Endothelial cell of umbilical vein (primary cell): Measurements from ENCODE around the gene FOCAD. TPM values are rescaled to one million over a fixed set of nuclear protein-coding genes. Genes with fewer than 3 reads are reported as not detected.

Source experiments
- BruUV-seq: library from RNA; stranded (reverse); fragments of 400-500 nt; replicated peaks from 2 replicates; lab custom pipeline; 2021; lab: Mats Ljungman, UMichigan
- CTCF ChIA-PET: fragments of 300-600, 350-600 bp; sonication (Branson Sonifier 250); formaldehyde crosslinking; loops from one replicate; lab custom pipeline; 2021; ENCODE audit warnings: antibody characterized with exemption, inconsistent platforms; lab: Charles Lee
- POLR2A ChIA-PET: fragments of 300-600, 350-600 bp; sonication (Branson Sonifier 250); formaldehyde crosslinking; loops from one replicate; lab custom pipeline; 2021; ENCODE audit warnings: antibody characterized with exemption, inconsistent platforms; lab: Charles Lee
- DNase-seq: peaks from one replicate; pipeline ENCODE4 v3.0.0-alpha.2; 2011; ENCODE audit warnings: low read depth, low spot score
- FAIRE-seq: peaks from 2 replicates; lab custom pipeline; 2011; peaks lifted over from hg19 to GRCh38; lab: Jason Lieb, UNC
- H2AFZ ChIP-seq: 2 replicates; pipeline ENCODE4 v1.6.0; 2012; ENCODE audit warnings: low read depth, low read length, control low read depth, inconsistent platforms
- H3K27ac ChIP-seq: 2 replicates; pipeline ENCODE4 v1.5.1; 2011; ENCODE audit warnings: low read depth, mild to moderate bottlenecking, control low read depth, low read length, moderate library complexity; ENCODE audit not compliant: insufficient read depth
- H3K27me3 ChIP-seq, 2 experiments: 2 replicates each; pipeline versions ENCODE4 v1.6.0 to v1.6.1; 2011; ENCODE audit warnings: low read length in 2 of 2, mixed read lengths in 1 of 2; ENCODE audit not compliant: control insufficient read depth in 2 of 2, insufficient read depth in 2 of 2
- H3K36me3 ChIP-seq, 2 experiments: 2 replicates in 1 of 2; 3 replicates in 1 of 2; pipeline ENCODE4 v1.5.1; 2011; ENCODE audit warnings: low read length in 2 of 2, mild to moderate bottlenecking in 1 of 2, moderate library complexity in 1 of 2; ENCODE audit not compliant: control insufficient read depth in 2 of 2, insufficient read depth in 2 of 2; ENCODE audit errors: extremely low read depth in 1 of 2
- H3K4me1 ChIP-seq: 3 replicates; pipeline ENCODE4 v1.5.1; 2011; ENCODE audit warnings: mild to moderate bottlenecking, low read length; ENCODE audit not compliant: control insufficient read depth, insufficient read depth; ENCODE audit errors: extremely low read depth
- H3K4me2 ChIP-seq: 2 replicates; pipeline ENCODE4 v1.6.1; 2011; ENCODE audit warnings: low read length, control low read depth, mixed read lengths; ENCODE audit not compliant: insufficient read depth
- H3K4me3 ChIP-seq, 3 experiments: fragments of 200-600 bp in 1 of 3; sonication (generic), shearing (Covaris generic) in 1 of 3; replicated peaks in 1 of 3; 2 replicates each; pipeline ENCODE4 v1.5.1; 2011 to 2016; ENCODE audit warnings: control low read depth in 3 of 3, low read length in 3 of 3, mild to moderate bottlenecking in 2 of 3, inconsistent platforms in 1 of 3, low read depth in 1 of 3, moderate library complexity in 1 of 3; ENCODE audit not compliant: insufficient read depth in 1 of 3
- H3K79me2 ChIP-seq: 2 replicates; pipeline ENCODE4 v1.6.0; 2012; ENCODE audit warnings: low read length, inconsistent platforms; ENCODE audit not compliant: control insufficient read depth, insufficient read depth
- H3K9ac ChIP-seq: replicated peaks from 2 replicates; pipeline ENCODE3; 2011; ENCODE audit warnings: low read length, control low read depth; ENCODE audit not compliant: insufficient read depth; ENCODE audit errors: extremely low read depth
- H3K9me1 ChIP-seq: replicated peaks from 3 replicates; pipeline ENCODE4 v1.6.0; 2011; ENCODE audit warnings: mild to moderate bottlenecking, low read length; ENCODE audit not compliant: control insufficient read depth, insufficient read depth; ENCODE audit errors: extremely low read depth
- H3K9me3 ChIP-seq: replicated peaks from 2 replicates; pipeline ENCODE4 v1.5.1; 2012; ENCODE audit warnings: low read length, inconsistent platforms; ENCODE audit not compliant: control insufficient read depth, insufficient read depth
- H4K20me1 ChIP-seq: replicated peaks from 2 replicates; pipeline ENCODE3; 2011; ENCODE audit warnings: mild to moderate bottlenecking, low read length; ENCODE audit not compliant: control insufficient read depth, insufficient read depth; ENCODE audit errors: extremely low read depth
- EZH2 ChIP-seq: IDR thresholded peaks from 2 replicates; pipeline ENCODE4 v1.6.1; 2012; ENCODE audit warnings: borderline replicate concordance, low read depth, mild to moderate bottlenecking, moderate library complexity, low read length, inconsistent platforms; ENCODE audit not compliant: severe bottlenecking
- GATA2 ChIP-seq: IDR thresholded peaks from 2 replicates; pipeline ENCODE4 v1.7.0; 2011; ENCODE audit warnings: low read depth, mild to moderate bottlenecking, moderate library complexity, mixed read lengths, low read length; ENCODE audit not compliant: insufficient read length, insufficient read depth
- MYC ChIP-seq: IDR thresholded peaks from one replicate; pipeline ENCODE4 v1.6.1; 2011; ENCODE audit warnings: mild to moderate bottlenecking, low read depth, low read length
- POLR2A ChIP-seq: IDR thresholded peaks from 2 replicates; pipeline ENCODE4 v1.6.1; 2012; ENCODE audit warnings: low read depth, mild to moderate bottlenecking, control low read depth, low read length
- POLR2AphosphoS5 ChIP-seq: IDR thresholded peaks from 2 replicates; pipeline ENCODE4 v1.6.1; 2012; ENCODE audit warnings: low read depth, mild to moderate bottlenecking, control low read depth, low read length, moderate library complexity; ENCODE audit not compliant: insufficient read depth
- dilution Hi-C: fragments of 300-500 bp; cut with MboI; formaldehyde crosslinking; loops from one replicate; pipeline ENCODE4 v1.15.0; 2019; ENCODE audit warnings: low sequenced_read_pairs; ENCODE audit not compliant: extremely low pct_ligation_motif_present
- intact Hi-C: fragments of 100-400 bp; cut with micrococcal nuclease; formaldehyde crosslinking; loops from one replicate; pipeline ENCODE4 v1.10.0; 2022
- polyA plus RNA-seq, 4 experiments: library from polyadenylated mRNA; depleted of rRNA in 3 of 4; stranded (reverse) in 3 of 4; unstranded in 1 of 4; fragments of >200 nt; gene quantifications; 2 replicates each; pipeline versions ENCODE4 v1.2.1 to v1.2.3, GENCODE V29; 2011 to 2012; ENCODE audit warnings: missing spikeins in 1 of 4
- total RNA-seq: library from RNA; stranded (reverse); gene quantifications from 2 replicates; pipeline ENCODE4 v1.2.3, GENCODE V29; 2021
- TF ChIP-seq, protein P1 (sequence below), 2 donors: IDR thresholded peaks; 1 replicate in 1 of 2; 2 replicates in 1 of 2; pipeline ENCODE4 v1.5.1; 2011; ENCODE audit warnings: low read length in 2 of 2, mild to moderate bottlenecking in 2 of 2, moderate library complexity in 2 of 2, control low read depth in 1 of 2, inconsistent platforms in 1 of 2, low read depth in 1 of 2; ENCODE audit not compliant: insufficient read depth in 1 of 2; ENCODE audit errors: extremely low read depth in 1 of 2

FOCAD gene
- total and polyA plus RNA-seq, 2 donors (not counting 3 experiments of a cell fraction or from before 2014, with no cell fraction given): 26.7 to 66.9 TPM

- DNase-seq (peak; percentile 8), FAIRE-seq (peak; percentile 24)
- H3K4me3 ChIP-seq: no peak overlapping the region
- no TSS peak for BruUV-seq
- no peaks in the 10 kb centered on the region for H3K27me3 ChIP-seq
- H3K9me3 ChIP-seq: no peaks in the 10 kb centered on the region
- no peak overlapping the region for H3K4me2 ChIP-seq
- H3K79me2 ChIP-seq: no peaks in the 10 kb centered on the region
- H3K27ac ChIP-seq: no peak overlapping the region
- H2AFZ ChIP-seq: no peak overlapping the region
- no peaks in the 10 kb centered on the region for H4K20me1 ChIP-seq
- ChIA-PET CTCF (no interaction called here), POLR2A (no interaction called here)
- TF ChIP-seq MYC (no peak), EZH2 (no peak), POLR2A (no peak), GATA2 (no peak)
- intact Hi-C loops (no loop called here), dilution Hi-C loops (no loop called here)
- H3K9ac ChIP-seq: no peak overlapping the region
- H3K9me1 ChIP-seq: no peaks in the 10 kb centered on the region
- H3K36me3 ChIP-seq: no peaks in the 10 kb centered on the region
- no peaks in the 10 kb centered on the region for H3K4me1 ChIP-seq
Measured at GRCh38 chr9:20640331-20641187, 43.5 kb upstream of the FOCAD start.

DNA sequence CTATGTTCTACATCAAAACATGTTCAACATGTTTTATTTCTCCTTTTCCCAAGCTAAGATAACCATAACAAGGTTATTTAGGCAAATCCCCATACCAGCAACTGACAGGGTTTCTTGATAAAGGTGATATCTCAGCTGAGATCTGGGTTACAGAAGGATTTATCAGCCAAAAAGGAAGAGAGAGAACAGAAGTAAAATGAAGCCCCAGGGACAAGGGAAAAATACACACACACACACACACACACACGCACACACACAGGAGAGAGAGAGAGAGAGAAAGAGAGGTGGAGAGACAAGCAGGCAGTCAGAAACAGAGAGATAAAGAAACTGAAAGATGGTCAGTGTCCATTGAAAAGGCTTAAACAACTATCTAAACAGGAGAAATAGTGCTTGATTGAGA is 42.0 kb upstream of the FOCAD start:
- Histone ChIP-seq H4K20me1 (no peaks in the 10 kb centered on the region), H3K4me2 (no peak overlapping the region), H3K27me3 (no peaks in the 10 kb centered on the region), H3K4me3 (no peak overlapping the region), H3K9me3 (no peaks in the 10 kb centered on the region), H2AFZ (no peak overlapping the region), H3K9ac (no peak overlapping the region), H3K27ac (no peak overlapping the region), H3K9me1 (no peaks in the 10 kb centered on the region), H3K4me1 (no peaks in the 10 kb centered on the region), H3K36me3 (no peaks in the 10 kb centered on the region), H3K79me2 (no peaks in the 10 kb centered on the region)
- POLR2A ChIA-PET: no interaction called here
- CTCF ChIA-PET: no interaction called here
- no peak for FAIRE-seq
- dilution Hi-C loops (no loop called here), intact Hi-C loops (no loop called here)
- BruUV-seq: no TSS peak
- TF ChIP-seq, protein P1, sequence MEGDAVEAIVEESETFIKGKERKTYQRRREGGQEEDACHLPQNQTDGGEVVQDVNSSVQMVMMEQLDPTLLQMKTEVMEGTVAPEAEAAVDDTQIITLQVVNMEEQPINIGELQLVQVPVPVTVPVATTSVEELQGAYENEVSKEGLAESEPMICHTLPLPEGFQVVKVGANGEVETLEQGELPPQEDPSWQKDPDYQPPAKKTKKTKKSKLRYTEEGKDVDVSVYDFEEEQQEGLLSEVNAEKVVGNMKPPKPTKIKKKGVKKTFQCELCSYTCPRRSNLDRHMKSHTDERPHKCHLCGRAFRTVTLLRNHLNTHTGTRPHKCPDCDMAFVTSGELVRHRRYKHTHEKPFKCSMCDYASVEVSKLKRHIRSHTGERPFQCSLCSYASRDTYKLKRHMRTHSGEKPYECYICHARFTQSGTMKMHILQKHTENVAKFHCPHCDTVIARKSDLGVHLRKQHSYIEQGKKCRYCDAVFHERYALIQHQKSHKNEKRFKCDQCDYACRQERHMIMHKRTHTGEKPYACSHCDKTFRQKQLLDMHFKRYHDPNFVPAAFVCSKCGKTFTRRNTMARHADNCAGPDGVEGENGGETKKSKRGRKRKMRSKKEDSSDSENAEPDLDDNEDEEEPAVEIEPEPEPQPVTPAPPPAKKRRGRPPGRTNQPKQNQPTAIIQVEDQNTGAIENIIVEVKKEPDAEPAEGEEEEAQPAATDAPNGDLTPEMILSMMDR (IDR thresholded peaks at IDR 0.05; ENCODE audit: extremely low read depth in 1 of 2, insufficient read depth in 1 of 2, low read depth in 1 of 2, low read length in 2 of 2): no peak
- TF ChIP-seq GATA2 (no peak), POLR2A (no peak), EZH2 (no peak), POLR2AphosphoS5 (no peak)
- DNase-seq: no peak
